ENCODE results near the gene PNPT1.
A peak's percentile ranks its signal among the peaks of the same experiment; 100 is the strongest.
"Not testable (repeated sequence)": the region's sequence is repeated elsewhere in the genome, so short reads cannot be mapped to it uniquely, and the experiment has no call there.

The PNPT1 gene

DNA sequence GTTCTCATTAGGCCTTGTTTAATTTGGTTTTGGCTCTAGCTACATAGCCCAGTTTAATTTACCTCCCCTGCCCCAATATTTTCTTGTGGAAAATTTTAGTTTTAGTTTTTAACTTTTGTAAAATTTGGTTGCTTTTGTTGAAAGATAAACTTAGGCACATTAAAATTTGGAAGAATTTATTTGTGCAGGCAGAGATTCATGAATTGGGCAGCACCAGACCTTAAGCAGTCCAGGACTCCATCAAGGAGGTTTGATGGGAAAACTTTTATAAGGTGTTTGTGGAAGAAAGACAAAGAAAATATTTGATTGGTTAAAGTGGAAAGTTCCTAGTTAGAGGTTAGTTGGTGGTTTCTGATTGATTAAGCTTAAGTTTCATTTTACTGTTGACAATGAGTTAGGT is 16.4 kb upstream of the PNPT1 start:
- H3K36me3 Mint-ChIP-seq (ENCODE audit: low read depth), result no peaks in the 10 kb centered on the region
- no peak overlapping the region for H3K27ac Mint-ChIP-seq
- H3K4me3 Mint-ChIP-seq, result no peak overlapping the region
- H3K27me3 Mint-ChIP-seq, result peaks cover 15% of the 10 kb centered on the region
- DNase-seq, result no peak
- H3K4me1 Mint-ChIP-seq (ENCODE audit: low read depth), result no peaks in the 10 kb centered on the region
- no peaks in the 10 kb centered on the region for H3K9me3 Mint-ChIP-seq

DNA sequence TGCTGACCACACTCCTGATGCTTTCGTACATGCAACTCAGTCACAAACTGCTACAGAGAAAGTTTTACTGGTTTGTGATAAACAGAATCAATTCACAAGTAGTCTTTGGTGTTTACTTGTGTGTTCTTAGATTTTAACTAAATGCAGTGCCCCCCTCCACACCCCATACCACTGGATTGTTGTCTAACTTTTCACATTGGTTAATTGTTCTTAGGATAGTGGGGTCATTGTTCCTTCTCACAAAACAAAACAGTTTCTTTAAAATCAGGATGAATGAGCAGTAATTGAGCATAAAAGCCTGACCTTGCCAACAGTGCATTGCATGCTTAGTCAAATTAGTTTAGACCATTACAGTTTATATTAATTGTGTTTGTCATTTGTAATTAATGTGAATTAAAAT is 14.1 kb upstream of the PNPT1 start:
- Mint-ChIP-seq H3K27me3 (peaks cover 25% of the 10 kb centered on the region), H3K9me3 (no peaks in the 10 kb centered on the region), H3K4me1 (ENCODE audit: low read depth) (no peaks in the 10 kb centered on the region), H3K27ac (no peak overlapping the region), H3K36me3 (ENCODE audit: low read depth) (no peaks in the 10 kb centered on the region), H3K4me3 (no peak overlapping the region)
- no peak for DNase-seq

DNA sequence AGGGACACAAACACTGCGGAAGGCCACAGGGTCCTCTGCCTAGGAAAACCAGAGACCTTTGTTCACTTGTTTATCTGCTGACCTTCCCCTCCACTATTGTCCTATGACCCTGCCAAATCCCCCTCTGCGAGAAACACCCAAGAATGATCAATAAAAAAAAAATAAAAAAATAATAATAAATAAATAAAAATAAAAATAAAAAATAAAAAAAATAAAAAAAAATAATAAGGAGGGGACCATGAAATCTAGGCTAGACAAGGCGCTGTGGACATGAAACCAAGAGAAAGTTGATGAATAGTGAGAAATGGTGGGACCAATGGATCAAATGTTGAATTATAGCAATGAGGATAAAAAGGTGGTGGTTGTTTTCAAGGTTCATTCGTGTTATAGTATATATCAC is 12.6 kb upstream of the PNPT1 start:
- H3K9me3 Mint-ChIP-seq; H3K4me1 Mint-ChIP-seq (ENCODE audit: low read depth); DNase-seq; H3K36me3 Mint-ChIP-seq (ENCODE audit: low read depth); H3K27ac Mint-ChIP-seq; H3K4me3 Mint-ChIP-seq: not testable (repeated sequence)
- peaks cover 25% of the 10 kb centered on the region for H3K27me3 Mint-ChIP-seq

DNA sequence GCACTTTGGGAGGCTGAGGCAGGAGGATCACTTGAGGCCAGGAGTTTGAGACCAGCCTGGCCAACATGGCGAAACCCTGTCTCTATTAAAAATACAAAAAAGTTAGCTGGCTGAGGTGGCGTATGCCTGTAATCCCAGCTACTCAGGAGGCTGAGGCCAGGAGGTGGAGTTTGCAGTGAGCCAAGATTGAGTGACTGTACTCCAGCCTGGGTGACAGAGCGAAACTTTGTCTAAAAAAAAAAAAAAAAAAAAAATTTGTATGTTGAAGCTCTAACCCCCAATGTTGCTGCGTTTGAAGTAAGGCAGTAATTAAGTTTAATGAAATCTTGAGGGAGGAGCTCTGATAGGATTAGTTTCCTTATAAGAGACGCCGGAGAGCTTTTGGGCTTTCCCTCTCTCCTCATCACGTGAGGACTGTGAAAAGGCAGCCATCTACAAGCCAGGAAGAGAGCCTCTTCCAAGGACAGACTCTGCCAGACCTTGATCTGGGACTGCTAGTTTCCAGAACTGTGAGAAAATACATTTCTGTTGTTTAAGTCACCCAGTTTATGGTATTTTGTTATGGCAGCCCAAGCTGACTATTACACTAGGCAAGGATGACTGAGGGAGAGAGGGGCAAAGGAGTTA is 11.5 kb upstream of the PNPT1 start:
- DNase-seq, result no peak
- no peak overlapping the region for H3K27ac Mint-ChIP-seq
- H3K4me3 Mint-ChIP-seq, result no peak overlapping the region
- peaks cover 22% of the 10 kb centered on the region for H3K27me3 Mint-ChIP-seq
- no peaks in the 10 kb centered on the region for H3K9me3 Mint-ChIP-seq
- H3K36me3 Mint-ChIP-seq (ENCODE audit: low read depth), result no peaks in the 10 kb centered on the region
- no peaks in the 10 kb centered on the region for H3K4me1 Mint-ChIP-seq (ENCODE audit: low read depth)

GRCh38 chr2:55703350-55703749 is 9.7 kb upstream of the PNPT1 start:
- no peak for DNase-seq
- H3K4me1 Mint-ChIP-seq (ENCODE audit: low read depth), result no peaks in the 10 kb centered on the region
- H3K27me3 Mint-ChIP-seq, result peaks cover 18% of the 10 kb centered on the region
- H3K27ac Mint-ChIP-seq, result no peak overlapping the region
- H3K9me3 Mint-ChIP-seq, result no peaks in the 10 kb centered on the region
- H3K36me3 Mint-ChIP-seq (ENCODE audit: low read depth), result no peaks in the 10 kb centered on the region
- no peak overlapping the region for H3K4me3 Mint-ChIP-seq

DNA sequence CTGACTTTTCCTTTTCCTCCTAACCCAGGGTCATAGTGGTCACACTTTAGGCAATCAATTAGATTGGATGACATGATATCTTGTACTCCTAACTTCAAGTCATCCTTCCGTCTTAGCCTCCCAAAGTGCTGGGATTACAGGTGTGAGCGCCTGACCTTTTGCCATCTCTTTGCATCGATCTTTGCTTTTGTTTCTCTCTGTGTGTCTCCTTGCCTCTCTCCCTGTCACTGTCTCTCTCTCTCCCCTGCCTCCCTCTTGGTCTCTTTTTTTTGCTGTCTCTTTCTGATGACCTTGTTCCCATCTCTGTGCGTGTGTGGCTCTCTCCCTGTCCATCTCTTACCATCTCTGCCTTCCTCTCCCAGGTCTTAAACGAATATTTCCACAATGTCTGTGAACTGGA is 904 bp downstream of the PNPT1 start:
- H3K27ac Mint-ChIP-seq, result peak overlapping the region; percentile 98
- DNase-seq, result not testable (repeated sequence)
- H3K4me1 Mint-ChIP-seq (ENCODE audit: low read depth), result peaks cover 46% of the 10 kb centered on the region

DNA sequence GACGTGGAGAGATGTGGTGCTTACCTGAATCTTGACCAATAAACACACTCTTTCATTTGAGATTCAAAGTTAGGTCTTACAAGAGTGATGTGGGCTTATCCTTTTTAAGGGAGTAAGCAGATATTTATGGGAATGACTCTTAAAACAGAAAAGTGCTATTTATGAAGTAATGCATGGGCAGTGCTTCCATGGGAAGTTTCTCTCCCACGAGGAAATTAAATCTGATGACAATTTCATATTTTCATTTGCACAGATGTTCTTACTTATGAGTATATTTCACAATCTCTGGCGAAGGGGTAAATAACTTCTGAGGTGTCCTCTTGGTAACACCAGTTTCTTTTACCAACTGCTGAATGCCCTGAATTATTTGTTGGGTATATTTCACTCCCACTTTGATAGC is 21.0 kb downstream of the PNPT1 start:
- no peak for DNase-seq
- Mint-ChIP-seq H3K36me3 (ENCODE audit: low read depth) (peaks cover 80% of the 10 kb centered on the region), H3K4me3 (no peak overlapping the region), H3K27me3 (no peaks in the 10 kb centered on the region), H3K9me3 (no peaks in the 10 kb centered on the region), H3K27ac (no peak overlapping the region), H3K4me1 (ENCODE audit: low read depth) (peaks cover 2% of the 10 kb centered on the region)

More for the DNA sequence above, 904 bp downstream of the PNPT1 start:
- not testable (repeated sequence) for H3K27me3 Mint-ChIP-seq, H3K9me3 Mint-ChIP-seq
- Mint-ChIP-seq H3K36me3 (ENCODE audit: low read depth) (peaks cover 50% of the 10 kb centered on the region), H3K4me3 (peak overlapping the region; percentile 98)

DNA sequence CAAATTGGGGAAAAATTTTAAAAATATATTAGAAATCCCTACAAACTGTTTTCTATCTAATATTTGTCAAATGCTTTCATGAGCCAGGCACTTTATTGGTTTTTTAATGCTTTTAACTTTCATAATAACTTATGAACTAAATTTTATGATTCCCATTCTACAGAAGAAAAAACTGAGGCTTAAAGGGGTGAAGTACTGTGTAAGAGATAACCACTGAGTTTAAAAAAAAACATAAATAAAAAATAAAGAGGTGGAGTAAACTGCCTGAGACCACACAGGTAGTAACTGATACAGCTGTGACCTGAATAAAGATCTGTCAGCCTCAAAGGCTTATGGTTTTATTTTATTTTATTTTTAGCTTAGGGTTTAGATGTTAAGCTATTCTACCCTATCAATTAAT is 24.7 kb downstream of the PNPT1 start:
- Mint-ChIP-seq H3K4me1 (ENCODE audit: low read depth) (no peaks in the 10 kb centered on the region), H3K27ac (no peak overlapping the region), H3K27me3 (no peaks in the 10 kb centered on the region), H3K9me3 (no peaks in the 10 kb centered on the region), H3K36me3 (ENCODE audit: low read depth) (peaks cover 83% of the 10 kb centered on the region), H3K4me3 (no peak overlapping the region)
- no peak for DNase-seq

DNA sequence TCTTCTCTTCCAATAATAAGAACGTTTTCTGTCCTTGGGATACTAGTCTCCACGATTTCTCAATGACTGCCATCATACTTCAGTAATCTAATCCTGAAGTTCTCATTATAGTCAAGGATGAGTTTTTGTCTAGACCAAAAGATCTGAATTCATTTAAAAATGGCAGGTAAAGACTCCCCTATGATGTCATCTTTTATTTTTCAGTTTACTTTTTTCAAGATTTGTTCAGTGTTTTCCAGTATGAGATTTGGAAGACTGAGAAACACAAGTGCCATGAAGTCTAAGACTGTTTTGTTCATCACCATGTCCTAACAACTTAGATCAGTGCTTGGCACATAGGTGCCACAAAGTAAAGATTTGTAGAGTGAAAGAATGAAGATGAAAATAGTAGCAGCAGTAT is 40.4 kb downstream of the PNPT1 start:
- Mint-ChIP-seq H3K36me3 (ENCODE audit: low read depth) (peaks cover 84% of the 10 kb centered on the region), H3K9me3 (no peaks in the 10 kb centered on the region), H3K4me3 (no peak overlapping the region), H3K27ac (no peak overlapping the region), H3K4me1 (ENCODE audit: low read depth) (no peaks in the 10 kb centered on the region), H3K27me3 (no peaks in the 10 kb centered on the region)
- DNase-seq, result no peak

DNA sequence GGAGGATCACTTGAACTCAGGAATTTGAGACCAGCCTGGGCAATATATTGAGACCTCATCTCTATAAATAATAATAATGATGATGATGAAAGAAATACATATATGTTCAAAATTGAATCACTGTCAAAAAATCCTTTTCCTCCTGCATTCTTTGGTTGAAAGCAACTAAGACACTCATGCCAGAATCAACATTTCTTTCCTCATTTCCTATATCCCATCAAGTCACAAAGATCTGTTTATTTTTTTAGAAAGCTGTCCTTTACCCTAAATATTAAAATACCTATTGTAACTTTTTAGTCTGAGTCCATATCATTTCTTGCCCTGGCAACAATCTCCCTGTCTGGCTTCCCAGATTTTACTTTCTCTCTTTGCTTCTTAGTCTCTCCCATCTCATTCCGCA is 44.4 kb downstream of the PNPT1 start:
- no peak for DNase-seq
- Mint-ChIP-seq H3K27ac (no peak overlapping the region), H3K4me1 (ENCODE audit: low read depth) (no peaks in the 10 kb centered on the region), H3K27me3 (no peaks in the 10 kb centered on the region), H3K4me3 (no peak overlapping the region), H3K9me3 (no peaks in the 10 kb centered on the region), H3K36me3 (ENCODE audit: low read depth) (peaks cover 80% of the 10 kb centered on the region)

- no peaks in the 10 kb centered on the region for H3K9me3 Mint-ChIP-seq
- H3K27me3 Mint-ChIP-seq, result no peaks in the 10 kb centered on the region
- DNase-seq, result no peak
- H3K36me3 Mint-ChIP-seq (ENCODE audit: low read depth), result peaks cover 81% of the 10 kb centered on the region
- no peak overlapping the region for H3K27ac Mint-ChIP-seq
- H3K4me1 Mint-ChIP-seq (ENCODE audit: low read depth), result no peaks in the 10 kb centered on the region
- H3K4me3 Mint-ChIP-seq, result no peak overlapping the region
These were observed 56.8 kb downstream of the PNPT1 start for GRCh38 chr2:55636831-55637230.

DNA sequence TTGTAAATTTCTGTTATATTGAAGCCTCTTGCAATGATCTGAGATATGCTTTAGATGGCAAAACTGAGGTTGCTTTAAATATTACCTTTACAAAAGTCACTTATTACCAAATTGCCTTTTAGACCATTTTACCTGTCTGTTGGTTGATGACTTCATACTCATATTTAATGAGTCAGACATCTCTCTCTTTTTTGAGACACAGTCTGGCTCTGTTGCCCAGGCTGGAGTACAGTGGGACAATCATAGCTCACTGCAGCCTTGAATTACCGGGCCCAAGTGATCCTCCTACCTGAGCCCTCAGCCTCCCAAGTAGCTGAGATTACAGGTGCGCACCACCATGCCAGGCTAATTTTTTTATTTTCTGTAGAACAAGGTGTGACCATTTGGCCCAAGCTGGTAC is 64.7 kb downstream of the PNPT1 start:
- H3K36me3 Mint-ChIP-seq (ENCODE audit: low read depth), result peaks cover 73% of the 10 kb centered on the region
- no peak overlapping the region for H3K4me3 Mint-ChIP-seq
- no peak for DNase-seq
- no peaks in the 10 kb centered on the region for H3K27me3 Mint-ChIP-seq
- H3K27ac Mint-ChIP-seq, result peak overlapping the region; percentile 50
- no peaks in the 10 kb centered on the region for H3K9me3 Mint-ChIP-seq
- H3K4me1 Mint-ChIP-seq (ENCODE audit: low read depth), result peaks cover 37% of the 10 kb centered on the region

DNA sequence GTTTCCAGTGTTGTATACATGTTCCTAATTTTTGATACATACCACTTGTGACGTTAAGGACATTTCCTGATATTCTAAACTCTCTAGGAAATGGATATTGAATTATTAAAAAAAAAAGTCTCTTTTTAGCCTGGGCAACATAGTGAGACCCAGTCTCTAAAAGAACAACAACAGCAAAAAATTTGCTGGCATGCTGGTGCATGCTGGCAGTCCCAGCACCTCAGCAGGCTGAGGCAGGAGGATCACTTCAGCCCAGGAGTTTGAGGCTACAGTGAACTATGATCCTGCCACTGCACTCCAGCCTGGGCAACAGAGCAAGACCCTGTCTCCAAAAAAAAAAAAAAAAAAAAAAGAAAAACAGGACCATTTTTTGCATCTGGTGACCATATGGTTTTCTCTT is 65.7 kb downstream of the PNPT1 start:
- Mint-ChIP-seq H3K27ac (no peak overlapping the region), H3K4me3 (no peak overlapping the region), H3K36me3 (ENCODE audit: low read depth) (peaks cover 74% of the 10 kb centered on the region), H3K9me3 (no peaks in the 10 kb centered on the region), H3K27me3 (no peaks in the 10 kb centered on the region), H3K4me1 (ENCODE audit: low read depth) (peaks cover 47% of the 10 kb centered on the region)
- DNase-seq, result no peak

- H3K27ac Mint-ChIP-seq, result peak overlapping the region; percentile 13
These were observed 71.8 kb downstream of the PNPT1 start for GRCh38 chr2:55621802-55622201.

DNA sequence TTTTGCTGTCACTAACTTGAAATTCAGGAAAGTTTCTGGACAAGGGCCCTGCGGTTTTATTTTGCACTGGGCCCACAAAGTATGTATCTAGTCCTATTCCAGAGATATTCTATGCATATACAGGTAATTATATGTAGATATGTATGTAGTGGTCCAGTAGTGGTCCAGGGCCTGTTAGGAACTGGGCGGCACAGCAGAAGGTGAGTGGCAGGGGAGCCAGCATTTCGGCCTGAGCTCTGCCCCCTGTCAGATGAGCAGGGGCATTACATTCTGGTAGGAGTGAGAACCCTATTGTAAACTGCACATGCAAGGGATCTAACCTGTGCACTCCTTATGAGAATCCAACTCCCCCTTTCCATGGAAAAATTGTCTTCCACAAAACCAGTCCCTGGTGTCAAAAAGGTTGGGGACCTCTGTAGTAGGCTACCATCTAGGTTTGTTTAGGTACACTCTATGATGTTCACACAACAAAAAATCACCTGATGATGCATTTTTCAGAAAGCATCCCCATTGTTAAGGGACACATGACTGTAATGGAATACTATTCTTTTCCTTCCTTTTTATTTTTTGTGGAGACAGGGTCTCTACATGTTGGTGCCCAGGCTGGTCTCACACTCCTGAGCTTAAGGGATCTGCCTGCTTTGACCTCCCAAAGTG is 73.4 kb downstream of the PNPT1 start:
- Mint-ChIP-seq H3K4me1 (ENCODE audit: low read depth) (peaks cover 55% of the 10 kb centered on the region), H3K9me3 (no peaks in the 10 kb centered on the region)

More at GRCh38 chr2:55621802-55622201, 71.8 kb downstream of the PNPT1 start:
- no peak overlapping the region for H3K4me3 Mint-ChIP-seq
- no peaks in the 10 kb centered on the region for H3K9me3 Mint-ChIP-seq
- H3K4me1 Mint-ChIP-seq (ENCODE audit: low read depth), result peaks cover 60% of the 10 kb centered on the region
- DNase-seq, result no peak
- H3K27me3 Mint-ChIP-seq, result no peaks in the 10 kb centered on the region
- peaks cover 66% of the 10 kb centered on the region for H3K36me3 Mint-ChIP-seq (ENCODE audit: low read depth)

More for the DNA sequence above, 73.4 kb downstream of the PNPT1 start:
- no peaks in the 10 kb centered on the region for H3K27me3 Mint-ChIP-seq
- H3K27ac Mint-ChIP-seq, result no peak overlapping the region
- DNase-seq, result no peak
- H3K36me3 Mint-ChIP-seq (ENCODE audit: low read depth), result peaks cover 57% of the 10 kb centered on the region
- H3K4me3 Mint-ChIP-seq, result no peak overlapping the region

All from activated T-cell treated with anti-CD3 and anti-CD28 coated beads, Interleukin-2, amount 50 U/mL, for 24 hours (primary cell).